CD14-positive monocyte (primary cell): ENCODE results near the gene KDF1. TPM values are rescaled to one million over a fixed set of nuclear protein-coding genes. Genes with fewer than 3 reads are reported as not detected.

Experiments used
- DNase-seq, 3 donors: peaks; one replicate each; pipeline ENCODE4 v3.0.0-alpha.2; 2011 to 2022
- H2AFZ ChIP-seq: 2 replicates; pipeline ENCODE4 v1.6.0; 2012; ENCODE audit warnings: mild to moderate bottlenecking, low read depth, low read length, inconsistent platforms; ENCODE audit not compliant: insufficient read depth, poor library complexity, severe bottlenecking
- H3K27ac ChIP-seq, 2 donors: 1 replicate in 1 of 2; 2 replicates in 1 of 2; pipeline ENCODE4 v1.5.1; 2012 to 2013; ENCODE audit warnings: low read length in 2 of 2, control low read depth in 1 of 2, inconsistent platforms in 1 of 2, low read depth in 1 of 2, mild to moderate bottlenecking in 1 of 2
- H3K27me3 ChIP-seq, 2 donors: one replicate each; pipeline versions ENCODE4 v1.6.0 to v1.6.1; 2011 to 2013; ENCODE audit warnings: low read length in 2 of 2; ENCODE audit not compliant: control insufficient read depth in 2 of 2, insufficient read depth in 2 of 2
- H3K36me3 ChIP-seq, 2 donors: replicated peaks in 1 of 2; 1 replicate in 1 of 2; 2 replicates in 1 of 2; pipeline versions ENCODE4 v1.5.1 to v1.6.1; 2012 to 2013; ENCODE audit warnings: low read length in 2 of 2, control low read depth in 1 of 2, inconsistent platforms in 1 of 2, mild to moderate bottlenecking in 1 of 2; ENCODE audit not compliant: insufficient read depth in 2 of 2, control insufficient read depth in 1 of 2
- H3K4me1 ChIP-seq, 2 donors: 1 replicate in 1 of 2; 2 replicates in 1 of 2; pipeline versions ENCODE4 v1.5.1 to v1.6.1; 2012 to 2013; ENCODE audit warnings: low read length in 2 of 2, control low read depth in 1 of 2, inconsistent platforms in 1 of 2, mild to moderate bottlenecking in 1 of 2, moderate library complexity in 1 of 2; ENCODE audit not compliant: insufficient read depth in 2 of 2, control insufficient read depth in 1 of 2
- H3K4me2 ChIP-seq: replicated peaks from 2 replicates; pipeline ENCODE3; 2012; ENCODE audit warnings: low read length, moderate library complexity, mild to moderate bottlenecking; ENCODE audit not compliant: poor library complexity, severe bottlenecking; ENCODE audit errors: extremely low read depth
- H3K4me3 ChIP-seq, 3 experiments: fragments of 200-600 bp in 1 of 3; sonication (generic) in 1 of 3; replicated peaks in 1 of 3; 1 replicate in 2 of 3; 2 replicates in 1 of 3; pipeline ENCODE4 v1.5.1; 2011 to 2013; ENCODE audit warnings: low read length in 3 of 3, mild to moderate bottlenecking in 3 of 3, control low read depth in 2 of 3, low read depth in 2 of 3, inconsistent platforms in 1 of 3, moderate library complexity in 1 of 3
- H3K79me2 ChIP-seq: 2 replicates; pipeline ENCODE4 v1.6.0; 2012; ENCODE audit warnings: mild to moderate bottlenecking, control low read depth, inconsistent platforms, low read length, moderate library complexity; ENCODE audit not compliant: insufficient read depth
- H3K9ac ChIP-seq: 2 replicates; pipeline ENCODE4 v1.6.0; 2017; ENCODE audit warnings: low read length, mild to moderate bottlenecking; ENCODE audit not compliant: insufficient read depth, poor library complexity, severe bottlenecking
- H3K9me3 ChIP-seq, 2 donors: replicated peaks in 1 of 2; 1 replicate in 1 of 2; 2 replicates in 1 of 2; pipeline versions ENCODE4 v1.5.1 to v1.6.1; 2012 to 2013; ENCODE audit warnings: low read length in 2 of 2, control low read depth in 1 of 2; ENCODE audit not compliant: control insufficient read depth in 1 of 2, insufficient read depth in 1 of 2
- H4K20me1 ChIP-seq: 2 replicates; pipeline ENCODE4 v1.6.0; 2012; ENCODE audit warnings: mild to moderate bottlenecking, low read length, control low read depth, moderate library complexity; ENCODE audit not compliant: insufficient read depth
- H3K27ac Mint-ChIP-seq, 7 donors: one replicate each; pipeline ENCODE4 v1.8.0; 2020; ENCODE audit warnings: mild to moderate bottlenecking in 7 of 7, mixed read lengths in 7 of 7, moderate library complexity in 6 of 7, inconsistent platforms in 2 of 7
- H3K27me3 Mint-ChIP-seq, 3 donors: one replicate each; pipeline ENCODE4 v1.8.0; 2021 to 2022; ENCODE audit warnings: low read depth in 3 of 3, mild to moderate bottlenecking in 3 of 3, mixed read lengths in 3 of 3, moderate library complexity in 3 of 3, inconsistent platforms in 1 of 3
- H3K36me3 Mint-ChIP-seq, 2 donors: one replicate each; pipeline ENCODE4 v1.8.0; 2020; ENCODE audit warnings: mixed read lengths in 2 of 2, inconsistent platforms in 1 of 2, mild to moderate bottlenecking in 1 of 2
- H3K4me1 Mint-ChIP-seq: one replicate; pipeline ENCODE4 v1.8.0; 2020; ENCODE audit warnings: mild to moderate bottlenecking, mixed read lengths
- H3K4me3 Mint-ChIP-seq, 2 donors: one replicate each; pipeline ENCODE4 v1.8.0; 2020; ENCODE audit warnings: mild to moderate bottlenecking in 2 of 2, mixed read lengths in 2 of 2, moderate library complexity in 1 of 2
- H3K9me3 Mint-ChIP-seq, 7 donors: one replicate each; pipeline ENCODE4 v1.8.0; 2020 to 2022; ENCODE audit warnings: mixed read lengths in 7 of 7, mild to moderate bottlenecking in 6 of 7, moderate library complexity in 6 of 7, inconsistent platforms in 2 of 7
- CTCF ChIP-seq: fragments of 200-600 bp; IDR thresholded peaks from one replicate; pipeline ENCODE4 v1.8.0; 2022; ENCODE audit warnings: antibody characterized with exemption, mild to moderate bottlenecking
- WGBS: methylation state at CpG from one replicate; pipeline ENCODE4 v1.1.5; 2013; ENCODE audit warnings: missing lambda C conversion rate; ENCODE audit not compliant: insufficient coverage; 5-methylcytosine and 5-hydroxymethylcytosine counted together
- intact Hi-C, 2 donors: fragments of 100-400 bp; cut with micrococcal nuclease; formaldehyde crosslinking; loops; one replicate each; pipeline versions ENCODE4 v1.15.0 to v1.15.1; 2023
- polyA plus RNA-seq, 3 donors: library from polyadenylated mRNA; depleted of rRNA in 1 of 3; unstranded in 2 of 3; stranded (reverse) in 1 of 3; fragments of 300-500 nt in 2 of 3; fragments of >200 nt in 1 of 3; fragmentation: Illumina TruSeq in 2 of 3; gene quantifications; 1 replicate in 2 of 3; 2 replicates in 1 of 3; pipeline ENCODE4 v1.2.3, GENCODE V29; 2012 to 2021

The KDF1 gene
- polyA plus RNA-seq, 3 donors = not detected

GRCh38 chr1:26959270-26959669 lies 998 bp downstream of the KDF1 start:
- Histone ChIP-seq H3K36me3 (no peaks in the 10 kb centered on the region), H3K9me3 (peaks cover 0 to 11% of the 10 kb centered on the region in 2 donors), H3K4me1 (peaks cover 7 to 14% of the 10 kb centered on the region in 2 donors), H3K9ac (peak overlapping the region; percentile 54), H3K4me2 (peak overlapping the region; percentile 77), H4K20me1 (no peaks in the 10 kb centered on the region), H3K79me2 (no peaks in the 10 kb centered on the region), H2AFZ (peak overlapping the region; percentile 77), H3K4me3 (peak overlapping the region in 1 of 3 experiments; percentile 68), H3K27ac (no peak overlapping the region), H3K27me3 (peaks cover 33 to 42% of the 10 kb centered on the region in 2 donors)
- Mint-ChIP-seq H3K9me3 (peaks cover 2 to 10% (median 5%) of the 10 kb centered on the region in 7 donors), H3K4me3 (peak overlapping the region; percentile 43 to 72), H3K36me3 (peaks cover 3 to 4% of the 10 kb centered on the region in 2 donors), H3K4me1 (peaks cover 18% of the 10 kb centered on the region), H3K27me3 (peaks cover 43 to 65% (median 51%) of the 10 kb centered on the region in 3 donors), H3K27ac (no peak overlapping the region)
- WGBS = 11% methylated on average over 6 of the region's 13 CpGs
- no peak for TF ChIP-seq CTCF
- no peak for DNase-seq
- intact Hi-C loops = no loop called here

- Mint-ChIP-seq H3K36me3 (peaks cover 3 to 4% of the 10 kb centered on the region in 2 donors), H3K27ac (no peak overlapping the region), H3K27me3 (peaks cover 44 to 64% (median 47%) of the 10 kb centered on the region in 3 donors), H3K4me1 (peaks cover 13% of the 10 kb centered on the region), H3K4me3 (peak overlapping the region in 1 of 2 donors; percentile 59), H3K9me3 (peaks cover 2 to 10% (median 5%) of the 10 kb centered on the region in 7 donors)
- H3K9ac ChIP-seq = no peak overlapping the region
- no peak overlapping the region for H2AFZ ChIP-seq
- TF ChIP-seq CTCF = no peak
- H3K79me2 ChIP-seq = no peaks in the 10 kb centered on the region
- peaks cover 7 to 14% of the 10 kb centered on the region in 2 donors for H3K4me1 ChIP-seq
- peaks cover 33 to 39% of the 10 kb centered on the region in 2 donors for H3K27me3 ChIP-seq
- no peak overlapping the region for H3K4me3 ChIP-seq
- H3K27ac ChIP-seq = no peak overlapping the region
- no peak overlapping the region for H3K4me2 ChIP-seq
- no peaks in the 10 kb centered on the region for H3K36me3 ChIP-seq
- no peaks in the 10 kb centered on the region for H4K20me1 ChIP-seq
- DNase-seq = no peak
- H3K9me3 ChIP-seq = peaks cover 0 to 11% of the 10 kb centered on the region in 2 donors
- intact Hi-C loops = no loop called here
- WGBS = 100% methylated on average over 1 of the region's 3 CpGs
Observed at GRCh38 chr1:26957306-26957705, 3.0 kb downstream of the KDF1 start.
